ENCODE results near the gene WFIKKN1. TPM values are rescaled to one million over a fixed set of nuclear protein-coding genes. Genes with fewer than 3 reads are reported as not detected.
A peak's percentile ranks its signal among the peaks of the same experiment; 100 is the strongest.

WFIKKN1 gene
- total and polyA plus RNA-seq, 5 donors: 0.15 to 0.70 (median 0.23) TPM

- Histone ChIP-seq H3K4me3 (ENCODE audit: low read length) (peak overlapping the region; percentile 72), H3K27ac (ENCODE audit: low read length) (no peak overlapping the region), H3K4me1 (ENCODE audit: control insufficient read depth, insufficient read depth, low read length) (peaks cover 3% of the 10 kb centered on the region), H3K9me3 (ENCODE audit: control insufficient read depth, low read length) (no peaks in the 10 kb centered on the region), H3K27me3 (ENCODE audit: control insufficient read depth, insufficient read depth) (no peaks in the 10 kb centered on the region)
- ATAC-seq: no peak
- 94% methylated on average over 5 of the region's 5 CpGs for WGBS
- intact Hi-C loops (cut with DNase I): no loop called here
- DNase-seq: no peak
Observed at GRCh38 chr16:640614-641013, 9.8 kb downstream of the WFIKKN1 start.

- Histone ChIP-seq H3K4me1 (ENCODE audit: control insufficient read depth, insufficient read depth, low read length) (peaks cover 3% of the 10 kb centered on the region), H3K4me3 (ENCODE audit: low read length) (peak within 1 kb of the TSS; percentile 72), H3K9me3 (ENCODE audit: control insufficient read depth, low read length) (no peaks in the 10 kb centered on the region), H3K27ac (ENCODE audit: low read length) (peak within 1 kb of the TSS; percentile 98), H3K27me3 (ENCODE audit: control insufficient read depth, insufficient read depth) (no peaks in the 10 kb centered on the region)
- intact Hi-C loops (cut with DNase I): no loop called here
- DNase-seq (peak; percentile 89 to 96 (median 96)), ATAC-seq (peak; percentile 67 to 76)
- WGBS: 2% methylated on average over 81 of the region's 81 CpGs
Observed at GRCh38 chr16:641326-642188, 10.8 kb downstream of the WFIKKN1 start, which contains the start of gene MCRIP2. MCRIP2 (plus strand) TSS chr16:641828; CDS start chr16:641992, 164 bp downstream.

- ATAC-seq: peak; percentile 11 to 41
- DNase-seq: peak in 2 of 3 donors; percentile 83 to 86
- WGBS: 5% methylated on average over 72 of the region's 72 CpGs
- Histone ChIP-seq H3K4me3 (ENCODE audit: low read length) (peak overlapping the region; percentile 72), H3K27me3 (ENCODE audit: control insufficient read depth, insufficient read depth) (no peaks in the 10 kb centered on the region), H3K4me1 (ENCODE audit: control insufficient read depth, insufficient read depth, low read length) (peaks cover 2% of the 10 kb centered on the region), H3K9me3 (ENCODE audit: control insufficient read depth, low read length) (no peaks in the 10 kb centered on the region), H3K27ac (ENCODE audit: low read length) (peak overlapping the region; percentile 71)
- intact Hi-C loops (cut with DNase I): no loop called here
Observed at GRCh38 chr16:642189-643049, 11.6 kb downstream of the WFIKKN1 start.

GRCh38 chr16:643050-643368 lies 12.2 kb downstream of the WFIKKN1 start:
- Histone ChIP-seq H3K27ac (ENCODE audit: low read length) (peak overlapping the region; percentile 71), H3K4me1 (ENCODE audit: control insufficient read depth, insufficient read depth, low read length) (peaks cover 1% of the 10 kb centered on the region), H3K9me3 (ENCODE audit: control insufficient read depth, low read length) (no peaks in the 10 kb centered on the region), H3K4me3 (ENCODE audit: low read length) (peak overlapping the region; percentile 72), H3K27me3 (ENCODE audit: control insufficient read depth, insufficient read depth) (no peaks in the 10 kb centered on the region)
- DNase-seq: no peak
- 86% methylated on average over 13 of the region's 13 CpGs for WGBS
- no peak for ATAC-seq
- intact Hi-C loops (cut with DNase I): no loop called here

GRCh38 chr16:644556-644955 lies 13.8 kb downstream of the WFIKKN1 start:
- no peak overlapping the region for H3K27ac ChIP-seq (ENCODE audit: low read length)
- no peak for ATAC-seq

GRCh38 chr16:645852-646678 lies 15.3 kb downstream of the WFIKKN1 start:
- Histone ChIP-seq H3K27me3 (ENCODE audit: control insufficient read depth, insufficient read depth) (no peaks in the 10 kb centered on the region), H3K27ac (ENCODE audit: low read length) (peak overlapping the region; percentile 22), H3K4me3 (ENCODE audit: low read length) (no peak overlapping the region), H3K4me1 (ENCODE audit: control insufficient read depth, insufficient read depth, low read length) (peaks cover 3% of the 10 kb centered on the region), H3K9me3 (ENCODE audit: control insufficient read depth, low read length) (no peaks in the 10 kb centered on the region)
- WGBS: 72% methylated on average over 32 of the region's 32 CpGs
- ATAC-seq (no peak), DNase-seq (no peak)
- intact Hi-C loops (cut with DNase I): no loop called here

More at GRCh38 chr16:644556-644955, 13.8 kb downstream of the WFIKKN1 start:
- Histone ChIP-seq H3K4me1 (ENCODE audit: control insufficient read depth, insufficient read depth, low read length) (peaks cover 3% of the 10 kb centered on the region), H3K9me3 (ENCODE audit: control insufficient read depth, low read length) (no peaks in the 10 kb centered on the region), H3K27me3 (ENCODE audit: control insufficient read depth, insufficient read depth) (no peaks in the 10 kb centered on the region), H3K4me3 (ENCODE audit: low read length) (no peak overlapping the region)
- no peak for DNase-seq
- WGBS: 86% methylated on average over 12 of the region's 12 CpGs
- intact Hi-C loops (cut with DNase I): no loop called here

GRCh38 chr16:646679-647172 lies 15.9 kb downstream of the WFIKKN1 start:
- no peak for ATAC-seq
- Histone ChIP-seq H3K4me3 (ENCODE audit: low read length) (no peak overlapping the region), H3K4me1 (ENCODE audit: control insufficient read depth, insufficient read depth, low read length) (peaks cover 3% of the 10 kb centered on the region), H3K27me3 (ENCODE audit: control insufficient read depth, insufficient read depth) (no peaks in the 10 kb centered on the region), H3K9me3 (ENCODE audit: control insufficient read depth, low read length) (no peaks in the 10 kb centered on the region), H3K27ac (ENCODE audit: low read length) (peak overlapping the region; percentile 22)
- WGBS: 81% methylated on average over 22 of the region's 22 CpGs
- intact Hi-C loops (cut with DNase I): no loop called here
- no peak for DNase-seq

GRCh38 chr16:647173-647902 lies 16.6 kb downstream of the WFIKKN1 start:
- DNase-seq: no peak
- Histone ChIP-seq H3K9me3 (ENCODE audit: control insufficient read depth, low read length) (no peaks in the 10 kb centered on the region), H3K4me1 (ENCODE audit: control insufficient read depth, insufficient read depth, low read length) (peaks cover 3% of the 10 kb centered on the region), H3K4me3 (ENCODE audit: low read length) (no peak overlapping the region), H3K27me3 (ENCODE audit: control insufficient read depth, insufficient read depth) (no peaks in the 10 kb centered on the region), H3K27ac (ENCODE audit: low read length) (peak overlapping the region; percentile 22)
- intact Hi-C loops (cut with DNase I): no loop called here
- WGBS: 75% methylated on average over 25 of the region's 25 CpGs
- peak in 1 of 2 donors; percentile 1 for ATAC-seq

GRCh38 chr16:648071-648780 lies 17.4 kb downstream of the WFIKKN1 start:
- no peak for ATAC-seq
- 44% methylated on average over 24 of the region's 24 CpGs for WGBS
- peak overlapping the region; percentile 51 for H3K4me3 ChIP-seq (ENCODE audit: low read length)

More at GRCh38 chr16:648071-648780, 17.4 kb downstream of the WFIKKN1 start:
- H3K27ac ChIP-seq (ENCODE audit: low read length): peak overlapping the region; percentile 13
- DNase-seq: no peak
- no peaks in the 10 kb centered on the region for H3K27me3 ChIP-seq (ENCODE audit: control insufficient read depth, insufficient read depth)
- H3K9me3 ChIP-seq (ENCODE audit: control insufficient read depth, low read length): no peaks in the 10 kb centered on the region
- intact Hi-C loops (cut with DNase I): no loop called here
- H3K4me1 ChIP-seq (ENCODE audit: control insufficient read depth, insufficient read depth, low read length): peaks cover 3% of the 10 kb centered on the region
